Thyroid gland (tissue), 4 donors: Measurements from ENCODE around the gene KIAA0232. TPM values are rescaled to one million over a fixed set of nuclear protein-coding genes. Genes with fewer than 3 reads are reported as not detected.

Experiments
- DNase-seq, 2 donors: peaks; one replicate each; pipeline ENCODE4 v3.0.0-alpha.2; 2019
- H3K27ac ChIP-seq, 3 donors: fragments of 200-600 bp; sonication (generic); 1 replicate in 2 of 3; 2 replicates in 1 of 3; pipeline ENCODE4 v1.5.1; 2016 to 2019; ENCODE audit warnings: mild to moderate bottlenecking in 1 of 3, moderate library complexity in 1 of 3
- H3K27me3 ChIP-seq: fragments of 200-600 bp; sonication (generic); one replicate; pipeline ENCODE4 v1.5.1; 2019
- H3K36me3 ChIP-seq, 2 donors: fragments of 200-600 bp; sonication (generic); one replicate each; pipeline ENCODE4 v1.5.1; 2016 to 2019
- H3K4me1 ChIP-seq, 2 donors: fragments of 200-600 bp; sonication (generic); one replicate each; pipeline ENCODE4 v1.5.1; 2017 to 2019
- H3K4me3 ChIP-seq, 3 donors: fragments of 200-600 bp; sonication (generic); replicated peaks in 1 of 3; 1 replicate in 2 of 3; 2 replicates in 1 of 3; pipeline ENCODE4 v1.5.1; 2016; ENCODE audit warnings: mild to moderate bottlenecking in 1 of 3
- H3K9me3 ChIP-seq: fragments of 200-600 bp; sonication (generic); one replicate; pipeline ENCODE4 v1.5.1; 2017
- POLR2A ChIP-seq, 2 donors: fragments of 450-650 bp; IDR thresholded peaks; one replicate each; pipeline ENCODE4 v1.6.1; 2017; ENCODE audit warnings: antibody characterized with exemption in 2 of 2, mild to moderate bottlenecking in 2 of 2, moderate library complexity in 1 of 2
- WGBS, 2 donors: methylation state at CpG; one replicate each; pipeline ENCODE4 v1.1.5; 2017; 5-methylcytosine and 5-hydroxymethylcytosine counted together
- intact Hi-C: fragments of 100-400 bp; cut with DNase I; formaldehyde crosslinking; loops from one replicate; pipeline ENCODE4 v1.15.1; 2023
- total RNA-seq, 4 donors: library from RNA; depleted of rRNA; stranded (reverse); fragments of >200 nt; gene quantifications; one replicate each; pipeline ENCODE4 v1.2.3, GENCODE V29; 2016
- TF ChIP-seq, protein P1 (sequence below), 6 experiments: fragments of 200-600 bp in 3 of 6; fragments of 450-650 bp in 3 of 6; sonication (generic) in 3 of 6; IDR thresholded peaks; one replicate each; pipeline ENCODE4 v1.5.1; 2016 to 2019; ENCODE audit warnings: antibody characterized with exemption in 6 of 6, mild to moderate bottlenecking in 2 of 6, inconsistent platforms in 1 of 6, moderate library complexity in 1 of 6

The KIAA0232 gene
- total RNA-seq, 4 donors from 2014 or later: 37.1 to 73.2 (median 50.6) TPM

DNA sequence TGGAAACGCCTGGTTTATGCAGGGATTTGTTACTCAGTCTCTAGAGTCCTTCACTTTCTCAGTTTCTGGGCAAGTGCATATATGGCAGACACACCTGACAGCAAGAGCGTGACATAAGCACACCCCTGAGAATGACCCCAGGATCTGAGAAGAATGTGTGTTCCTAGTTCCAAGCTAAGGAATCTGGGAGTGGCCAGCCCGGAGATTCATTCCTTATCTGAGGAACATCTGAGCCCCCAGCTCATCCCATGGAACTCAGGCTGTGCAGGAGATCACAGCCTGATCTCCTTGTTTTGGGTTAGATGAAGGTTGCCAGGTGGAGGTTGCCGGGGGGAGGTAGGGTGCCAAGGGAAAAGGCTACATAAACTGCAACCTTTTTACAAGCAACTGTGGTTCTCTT, 23.8 kb upstream of the KIAA0232 start:
- Histone ChIP-seq H3K4me3 (no peak overlapping the region), H3K36me3 (no peaks in the 10 kb centered on the region), H3K9me3 (no peaks in the 10 kb centered on the region), H3K4me1 (peaks cover 0 to 10% of the 10 kb centered on the region in 2 donors), H3K27me3 (no peaks in the 10 kb centered on the region), H3K27ac (no peak overlapping the region)
- 53 to 62% methylated on average over 4 of the region's 4 CpGs for WGBS, 2 donors
- intact Hi-C loops: no loop called here
- DNase-seq: no peak
- TF ChIP-seq POLR2A (IDR thresholded peaks at IDR 0.05): no peak
- TF ChIP-seq, protein P1, sequence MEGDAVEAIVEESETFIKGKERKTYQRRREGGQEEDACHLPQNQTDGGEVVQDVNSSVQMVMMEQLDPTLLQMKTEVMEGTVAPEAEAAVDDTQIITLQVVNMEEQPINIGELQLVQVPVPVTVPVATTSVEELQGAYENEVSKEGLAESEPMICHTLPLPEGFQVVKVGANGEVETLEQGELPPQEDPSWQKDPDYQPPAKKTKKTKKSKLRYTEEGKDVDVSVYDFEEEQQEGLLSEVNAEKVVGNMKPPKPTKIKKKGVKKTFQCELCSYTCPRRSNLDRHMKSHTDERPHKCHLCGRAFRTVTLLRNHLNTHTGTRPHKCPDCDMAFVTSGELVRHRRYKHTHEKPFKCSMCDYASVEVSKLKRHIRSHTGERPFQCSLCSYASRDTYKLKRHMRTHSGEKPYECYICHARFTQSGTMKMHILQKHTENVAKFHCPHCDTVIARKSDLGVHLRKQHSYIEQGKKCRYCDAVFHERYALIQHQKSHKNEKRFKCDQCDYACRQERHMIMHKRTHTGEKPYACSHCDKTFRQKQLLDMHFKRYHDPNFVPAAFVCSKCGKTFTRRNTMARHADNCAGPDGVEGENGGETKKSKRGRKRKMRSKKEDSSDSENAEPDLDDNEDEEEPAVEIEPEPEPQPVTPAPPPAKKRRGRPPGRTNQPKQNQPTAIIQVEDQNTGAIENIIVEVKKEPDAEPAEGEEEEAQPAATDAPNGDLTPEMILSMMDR (IDR thresholded peaks at IDR 0.05): no peak

GRCh38 chr4:6760865-6761264, 21.7 kb upstream of the KIAA0232 start:
- Histone ChIP-seq H3K36me3 (no peaks in the 10 kb centered on the region), H3K27ac (no peak overlapping the region), H3K27me3 (no peaks in the 10 kb centered on the region), H3K9me3 (no peaks in the 10 kb centered on the region), H3K4me3 (no peak overlapping the region), H3K4me1 (peaks cover 0 to 4% of the 10 kb centered on the region in 2 donors)
- intact Hi-C loops: no loop called here
- WGBS, 2 donors: 83 to 93% methylated on average over 3 to 9 of the region's 9 CpGs
- TF ChIP-seq POLR2A (IDR thresholded peaks at IDR 0.05): no peak
- TF ChIP-seq, protein P1 (IDR thresholded peaks at IDR 0.05): no peak
- DNase-seq: no peak

GRCh38 chr4:6761649-6762615, 20.6 kb upstream of the KIAA0232 start:
- no peaks in the 10 kb centered on the region for H3K27me3 ChIP-seq
- no peaks in the 10 kb centered on the region for H3K36me3 ChIP-seq
- WGBS, 2 donors: 80% methylated on average over 34 to 35 of the region's 35 CpGs
- no peak for DNase-seq
- TF ChIP-seq, protein P1 (IDR thresholded peaks at IDR 0.05): no peak
- TF ChIP-seq POLR2A (IDR thresholded peaks at IDR 0.05): no peak
- H3K27ac ChIP-seq: no peak overlapping the region
- H3K9me3 ChIP-seq: no peaks in the 10 kb centered on the region
- intact Hi-C loops: no loop called here
- H3K4me3 ChIP-seq: no peak overlapping the region
- H3K4me1 ChIP-seq: no peaks in the 10 kb centered on the region

DNA sequence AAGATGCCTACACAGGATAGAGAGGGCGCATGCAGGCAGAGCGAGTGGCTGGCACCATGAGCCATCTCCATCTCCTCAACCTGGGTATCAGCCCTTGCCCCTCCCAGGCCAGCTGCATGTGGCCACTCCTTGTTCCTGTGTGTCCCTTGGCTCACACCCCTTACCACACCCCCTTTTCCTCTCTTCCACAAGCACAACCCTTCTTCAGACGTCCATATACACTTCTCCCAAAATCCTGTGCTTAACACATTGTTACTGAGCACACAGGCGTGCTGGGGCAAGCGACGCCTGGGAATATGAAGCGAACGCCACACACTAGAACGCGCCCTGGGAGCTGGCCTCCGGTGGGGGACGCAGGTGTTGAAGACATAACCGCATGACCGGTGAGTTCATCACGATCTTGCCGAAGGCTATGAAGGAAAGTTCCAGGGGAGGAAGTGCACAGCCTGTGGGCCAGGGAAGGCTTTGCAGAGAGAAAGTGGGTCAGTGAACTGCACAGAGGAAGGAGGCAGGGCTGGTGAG, 19.1 kb upstream of the KIAA0232 start:
- no peak for DNase-seq
- no peaks in the 10 kb centered on the region for H3K27me3 ChIP-seq
- intact Hi-C loops: no loop called here
- H3K9me3 ChIP-seq: no peaks in the 10 kb centered on the region
- no peaks in the 10 kb centered on the region for H3K4me1 ChIP-seq
- H3K36me3 ChIP-seq: no peaks in the 10 kb centered on the region
- no peak overlapping the region for H3K27ac ChIP-seq
- TF ChIP-seq, protein P1 (IDR thresholded peaks at IDR 0.05): no peak
- no peak for TF ChIP-seq POLR2A (IDR thresholded peaks at IDR 0.05)
- 80% methylated on average over 16 of the region's 16 CpGs for WGBS, 2 donors
- H3K4me3 ChIP-seq: no peak overlapping the region
